ENCODE measurements around the gene PIP5K1A.
"Not testable (repeated sequence)": the region's sequence is repeated elsewhere in the genome, so short reads cannot be mapped to it uniquely, and the experiment has no call there.

Gene PIP5K1A, protein sequence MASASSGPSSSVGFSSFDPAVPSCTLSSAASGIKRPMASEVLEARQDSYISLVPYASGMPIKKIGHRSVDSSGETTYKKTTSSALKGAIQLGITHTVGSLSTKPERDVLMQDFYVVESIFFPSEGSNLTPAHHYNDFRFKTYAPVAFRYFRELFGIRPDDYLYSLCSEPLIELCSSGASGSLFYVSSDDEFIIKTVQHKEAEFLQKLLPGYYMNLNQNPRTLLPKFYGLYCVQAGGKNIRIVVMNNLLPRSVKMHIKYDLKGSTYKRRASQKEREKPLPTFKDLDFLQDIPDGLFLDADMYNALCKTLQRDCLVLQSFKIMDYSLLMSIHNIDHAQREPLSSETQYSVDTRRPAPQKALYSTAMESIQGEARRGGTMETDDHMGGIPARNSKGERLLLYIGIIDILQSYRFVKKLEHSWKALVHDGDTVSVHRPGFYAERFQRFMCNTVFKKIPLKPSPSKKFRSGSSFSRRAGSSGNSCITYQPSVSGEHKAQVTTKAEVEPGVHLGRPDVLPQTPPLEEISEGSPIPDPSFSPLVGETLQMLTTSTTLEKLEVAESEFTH

DNA sequence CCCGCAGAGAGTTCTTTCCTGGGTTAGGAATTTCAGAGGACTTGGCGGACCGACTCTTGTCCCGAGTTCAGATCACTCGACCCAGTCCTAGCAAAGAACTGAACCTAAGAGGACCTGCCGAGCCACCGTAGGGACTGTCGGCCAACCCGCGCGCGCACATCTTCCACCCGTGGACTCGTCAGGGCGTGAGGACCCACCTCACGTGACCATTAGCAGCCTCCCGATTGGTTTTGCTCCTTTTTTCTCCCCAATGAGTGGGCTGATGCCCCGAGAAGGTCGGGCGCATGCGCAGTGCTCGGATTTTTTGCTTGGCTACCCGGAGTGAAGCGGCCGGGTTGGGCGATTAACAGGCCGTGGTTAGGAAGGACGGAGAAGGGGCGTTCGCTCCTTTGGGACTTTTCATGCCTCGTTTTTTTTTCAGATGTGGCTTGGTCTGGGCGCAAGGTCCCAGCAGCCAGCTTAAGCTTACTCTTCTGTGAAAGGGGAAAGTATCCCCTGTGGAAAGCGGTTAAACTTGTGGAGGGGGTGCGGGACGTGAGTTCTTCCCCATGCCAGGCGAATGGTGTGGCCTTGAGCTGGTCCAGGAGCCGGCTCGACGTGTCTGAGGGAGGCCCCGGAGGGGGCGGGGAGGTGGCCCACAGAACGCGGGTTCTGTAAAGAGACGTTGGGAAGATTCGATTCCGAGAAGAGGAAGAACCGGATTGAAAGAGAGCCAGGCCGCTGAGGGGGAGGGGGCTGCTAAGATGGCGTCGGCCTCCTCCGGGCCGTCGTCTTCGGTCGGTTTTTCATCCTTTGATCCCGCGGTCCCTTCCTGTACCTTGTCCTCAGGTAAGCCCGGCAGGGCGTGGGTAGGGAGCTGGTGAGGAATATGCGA is at the start of gene PIP5K1A:
TSS of gene PIP5K1A (plus strand) at position 299 of the 874 bp plus-strand sequence. CDS start at position 744, 445 bp downstream.
- DNase-seq = peak; percentile 85

DNA sequence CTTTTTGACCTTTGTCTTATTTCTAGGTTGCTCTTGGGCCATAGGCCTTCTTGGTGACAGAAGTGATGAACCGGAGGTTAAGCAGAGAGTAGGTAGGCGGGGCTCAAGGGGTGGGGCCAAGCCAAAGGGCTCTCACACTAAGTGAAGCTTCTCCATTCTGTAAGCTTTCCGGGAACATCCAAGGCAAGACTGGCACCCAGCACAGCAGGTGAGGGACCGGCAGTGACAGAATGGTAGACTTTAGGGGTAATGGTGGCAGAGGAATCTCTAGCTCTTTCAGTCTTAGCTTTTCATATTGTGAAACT is 41.9 kb upstream of the PIP5K1A start, which contains the start of gene TNFAIP8L2:
TSS of gene TNFAIP8L2 (plus strand) at position 135 of the 305 bp plus-strand sequence. CDS start 2,049 bp downstream, outside the sequence.
- no peak for DNase-seq

DNA sequence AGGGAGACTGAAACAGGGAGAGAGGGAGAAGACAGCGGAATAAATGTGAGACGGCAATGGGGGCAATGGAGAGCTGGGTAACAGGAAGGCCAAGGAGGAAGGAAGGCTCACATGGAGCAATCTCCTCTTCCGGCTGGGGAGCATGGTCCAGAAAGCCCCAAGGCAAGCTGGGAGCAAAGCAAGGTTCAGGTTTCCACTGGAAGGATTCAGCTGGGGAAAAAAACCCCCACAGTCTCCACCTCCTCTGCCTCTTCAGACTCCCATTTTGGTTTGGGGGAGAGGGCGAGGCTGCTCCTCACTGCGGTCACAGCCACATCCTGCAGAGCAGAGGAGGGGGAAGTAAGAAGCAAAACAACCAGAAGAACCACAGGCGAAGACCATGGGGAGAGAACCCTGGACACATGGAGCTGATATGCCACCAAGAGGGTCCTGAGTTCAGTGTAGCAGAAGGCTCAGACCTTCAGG is 41.3 kb upstream of the PIP5K1A start:
- no peak for DNase-seq

DNA sequence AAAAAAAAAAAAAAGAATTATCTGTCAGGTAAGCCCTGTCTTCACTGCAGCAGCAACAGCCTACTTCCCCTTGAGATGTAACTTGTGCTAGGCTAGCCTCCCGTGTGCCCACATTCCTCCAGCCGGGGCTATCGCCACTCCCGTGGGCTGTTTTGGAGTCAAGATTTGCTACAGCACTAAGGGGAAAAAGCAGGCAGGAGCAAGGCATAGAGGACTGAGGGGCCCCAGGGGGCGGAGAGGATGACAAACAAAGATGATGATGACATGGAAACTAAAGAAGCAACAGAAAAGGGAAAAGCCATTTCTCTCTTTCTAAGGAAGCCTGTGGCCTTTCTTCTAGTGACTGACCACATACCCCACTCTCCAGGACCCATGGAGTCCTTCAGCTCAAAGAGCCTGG is 40.0 kb upstream of the PIP5K1A start:
- no peak for DNase-seq

DNA sequence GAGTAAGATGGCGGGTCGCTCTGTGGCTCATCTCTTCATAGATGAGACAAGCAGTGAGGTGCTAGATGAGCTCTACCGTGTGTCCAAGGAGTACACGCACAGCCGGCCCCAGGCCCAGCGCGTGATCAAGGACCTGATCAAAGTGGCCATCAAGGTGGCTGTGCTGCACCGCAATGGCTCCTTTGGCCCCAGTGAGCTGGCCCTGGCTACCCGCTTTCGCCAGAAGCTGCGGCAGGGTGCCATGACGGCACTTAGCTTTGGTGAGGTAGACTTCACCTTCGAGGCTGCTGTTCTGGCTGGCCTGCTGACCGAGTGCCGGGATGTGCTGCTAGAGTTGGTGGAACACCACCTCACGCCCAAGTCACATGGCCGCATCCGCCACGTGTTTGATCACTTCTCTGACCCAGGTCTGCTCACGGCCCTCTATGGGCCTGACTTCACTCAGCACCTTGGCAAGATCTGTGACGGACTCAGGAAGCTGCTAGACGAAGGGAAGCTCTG is 39.6 kb upstream of the PIP5K1A start:
- no peak for DNase-seq

DNA sequence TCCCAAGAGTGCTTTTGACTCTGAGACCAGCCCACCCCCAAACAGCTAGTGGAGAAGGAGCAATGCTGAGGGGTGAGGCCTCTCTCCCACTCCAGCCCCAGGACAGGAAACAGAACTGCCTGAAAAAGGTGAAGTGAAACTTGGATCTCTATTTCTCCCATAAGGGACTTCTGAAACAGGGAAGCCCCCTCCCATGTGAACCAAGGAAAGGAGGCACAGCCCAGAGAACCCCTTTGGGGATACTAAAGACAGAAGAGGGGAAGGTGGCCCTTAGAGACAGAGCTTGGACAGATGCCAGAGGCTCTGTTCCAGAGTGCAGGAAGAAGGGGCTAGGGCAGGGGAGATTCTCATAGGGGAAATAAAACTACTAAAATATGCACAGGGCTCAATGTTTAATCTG is 39.0 kb upstream of the PIP5K1A start:
- DNase-seq = no peak

DNA sequence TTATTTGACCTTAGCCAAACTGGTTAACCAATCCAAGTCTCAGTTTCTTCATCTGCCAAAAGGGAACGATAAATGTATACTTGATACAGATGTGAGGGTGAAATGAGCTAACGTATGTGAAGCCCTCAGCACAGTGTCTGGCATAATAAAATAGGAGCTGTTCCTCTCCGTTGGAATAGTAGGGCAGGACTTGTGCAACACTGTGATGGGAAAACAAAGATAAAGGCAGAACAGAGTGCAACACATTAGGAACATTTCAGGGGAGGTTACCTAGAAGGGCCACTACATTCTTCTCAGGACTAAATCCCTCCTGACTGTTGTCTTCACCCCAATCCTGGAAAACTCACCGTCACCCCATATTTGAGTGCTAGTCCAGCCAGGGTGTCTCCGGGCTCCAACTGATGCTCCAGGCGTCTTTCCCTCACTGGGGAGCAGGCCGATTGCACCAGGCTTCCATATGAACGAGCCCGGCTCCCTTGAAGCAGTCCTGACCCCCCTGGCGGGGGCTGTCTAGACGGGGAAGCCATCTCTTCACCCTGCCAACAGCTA is 33.5 kb upstream of the PIP5K1A start:
- no peak for DNase-seq

DNA sequence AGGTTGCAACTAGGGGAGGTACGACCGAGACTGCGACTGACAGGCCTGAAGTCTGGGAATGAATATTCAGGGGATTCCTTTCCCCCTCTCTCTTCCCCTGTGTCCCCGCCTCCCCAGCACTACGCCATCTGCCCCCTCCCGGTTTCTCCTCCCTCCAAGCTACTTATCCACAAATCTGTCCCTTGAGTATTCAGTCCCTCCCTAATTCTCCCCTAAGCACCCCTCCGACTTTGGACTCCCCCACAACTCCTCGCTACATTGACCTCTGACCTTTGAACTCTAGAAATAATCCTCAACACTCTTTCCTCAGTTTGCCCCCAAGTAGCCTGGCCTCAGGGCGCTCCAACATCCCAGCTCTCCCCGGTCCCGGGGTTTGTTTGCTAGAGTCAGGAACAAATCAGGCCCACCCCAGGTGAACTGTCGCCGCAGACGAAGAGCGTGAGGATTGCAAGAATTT is 33.0 kb upstream of the PIP5K1A start:
- DNase-seq = no peak

DNA sequence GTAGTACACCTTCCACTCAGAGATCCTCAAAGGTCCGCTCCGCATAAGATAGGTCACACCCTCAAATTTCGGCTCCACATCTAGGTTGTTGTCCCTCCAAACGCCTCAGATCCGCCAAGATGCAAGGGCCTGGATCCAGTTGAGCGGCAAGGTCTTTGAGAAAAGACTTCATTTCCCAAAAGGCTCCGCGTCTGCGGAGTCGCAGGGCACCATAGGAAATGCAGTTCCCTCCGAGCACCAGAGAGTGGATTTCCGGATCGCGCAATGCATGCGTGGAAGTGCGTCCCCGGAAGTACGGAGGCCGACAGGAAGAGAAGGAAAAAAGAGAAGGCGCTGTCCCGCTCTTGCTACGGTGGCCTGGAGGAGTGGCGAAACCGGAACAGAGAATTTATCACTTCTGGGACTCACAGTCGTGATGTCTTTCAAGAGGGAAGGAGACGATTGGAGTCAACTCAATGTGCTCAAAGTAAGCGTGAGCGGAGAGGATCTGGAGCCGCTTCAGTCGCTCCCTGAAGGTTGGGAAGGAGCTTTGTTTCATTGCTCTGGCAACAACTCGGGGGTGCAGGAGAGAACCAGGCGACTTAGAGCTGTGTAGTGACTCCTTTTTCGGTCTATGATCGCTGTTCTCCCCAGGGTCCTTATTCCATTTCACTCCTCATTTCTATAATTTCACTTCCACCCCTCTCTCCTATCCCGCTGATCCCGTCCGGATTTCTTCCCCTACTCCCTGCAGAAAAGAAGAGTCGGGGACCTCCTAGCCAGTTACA is 32.4 kb upstream of the PIP5K1A start, which contains the start of the genes LYSMD1 and SCNM1:
TSS of gene LYSMD1 (minus strand) at position 165 of the 767 bp plus-strand sequence. CDS start 644 bp downstream, outside the sequence.
TSS of gene SCNM1 (plus strand) at position 407 of the 767 bp plus-strand sequence. CDS start at position 416, 9 bp downstream.
- peak; percentile 74 for DNase-seq

DNA sequence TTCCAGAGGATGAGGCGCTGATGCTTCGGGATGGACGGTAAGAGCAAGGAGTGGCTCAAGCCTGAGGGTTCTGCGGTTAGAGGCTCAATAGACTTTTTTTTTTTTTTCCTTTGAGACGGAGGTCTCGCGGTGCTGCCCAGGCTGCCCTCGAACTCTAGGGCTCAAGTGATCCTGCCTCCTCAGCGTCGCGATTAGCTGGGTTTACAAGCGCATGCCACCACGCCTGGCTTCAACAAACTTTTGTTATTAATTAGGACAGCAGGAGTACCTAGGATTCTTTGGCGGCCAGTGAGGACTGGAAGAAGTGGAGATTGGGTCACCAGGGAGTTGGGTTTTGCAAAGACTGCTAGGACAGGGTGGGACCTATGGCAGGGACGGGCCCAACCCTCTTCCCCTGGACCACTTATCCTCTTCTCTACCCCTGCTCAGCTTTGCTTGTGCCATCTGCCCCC is 31.8 kb upstream of the PIP5K1A start:
- no peak for DNase-seq

DNA sequence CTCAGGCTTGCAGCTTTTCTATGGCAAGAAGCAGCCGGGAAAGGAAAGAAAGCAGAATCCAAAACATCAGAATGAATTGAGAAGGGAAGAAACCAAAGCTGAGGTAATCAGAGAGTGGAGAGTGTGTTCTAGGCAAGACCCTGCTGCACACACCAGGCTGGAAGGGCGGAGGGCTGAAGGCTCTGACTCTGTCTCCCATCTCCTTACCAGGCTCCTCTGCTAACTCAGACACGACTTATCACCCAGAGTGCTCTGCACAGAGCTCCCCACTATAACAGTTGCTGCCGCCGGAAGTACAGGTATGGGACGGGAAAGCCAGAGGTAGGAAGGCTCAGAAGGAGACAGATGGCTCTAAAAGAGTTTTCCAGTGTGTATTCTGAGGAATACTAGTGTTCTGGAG is 31.2 kb upstream of the PIP5K1A start:
- no peak for DNase-seq

DNA sequence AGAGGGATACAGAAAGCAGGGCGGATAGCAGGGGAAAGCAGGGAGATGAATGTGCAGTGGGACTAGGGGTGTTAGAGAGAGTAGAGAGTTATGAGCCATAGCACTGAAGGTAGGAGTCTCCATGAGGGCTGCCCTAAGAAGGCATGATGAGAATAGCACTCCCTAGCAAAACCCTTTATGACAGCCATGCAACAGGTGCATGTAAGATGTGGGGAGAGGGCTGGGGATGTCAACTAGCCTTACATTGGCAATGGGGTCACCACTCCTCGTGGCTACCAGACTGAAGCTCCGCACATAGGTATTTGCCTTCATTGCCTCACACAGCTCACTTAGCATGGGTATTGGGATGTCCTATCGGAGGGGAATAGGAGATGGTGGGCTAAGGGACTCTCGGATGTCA is 27.2 kb upstream of the PIP5K1A start:
- no peak for DNase-seq

DNA sequence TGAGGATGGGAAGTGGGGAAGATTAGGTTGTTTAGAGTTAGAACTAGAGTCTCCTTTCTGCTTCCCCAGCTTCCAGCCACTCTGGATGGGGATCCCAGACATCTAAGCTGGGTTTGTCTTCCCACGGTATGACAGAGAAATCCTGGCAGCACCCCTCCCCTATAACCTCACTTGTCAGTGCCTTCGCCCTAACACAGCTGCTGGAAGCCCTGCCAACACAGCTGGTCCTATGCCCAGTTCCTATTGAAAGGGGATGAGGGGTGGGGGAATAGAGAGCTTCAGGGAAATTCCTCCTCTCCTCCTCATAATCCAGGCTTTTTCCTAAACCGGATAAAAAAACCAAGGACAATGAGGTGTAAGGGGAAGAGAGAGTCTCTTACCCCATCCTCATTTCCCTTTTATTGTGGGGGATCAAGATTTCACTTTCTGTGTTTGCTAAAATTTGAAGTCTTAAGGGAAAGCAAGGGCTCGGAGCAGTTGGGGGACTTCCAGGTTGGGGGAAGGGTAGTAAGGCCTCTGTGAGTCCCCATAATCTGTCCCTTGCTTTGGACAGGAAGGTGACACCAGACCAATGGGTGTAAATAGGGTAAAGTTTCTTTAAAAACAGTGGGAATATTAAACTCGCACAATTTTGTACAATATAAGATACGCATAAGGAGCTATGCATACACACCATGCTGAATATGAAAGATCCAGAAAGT is 23.2 kb upstream of the PIP5K1A start:
- no peak for DNase-seq

DNA sequence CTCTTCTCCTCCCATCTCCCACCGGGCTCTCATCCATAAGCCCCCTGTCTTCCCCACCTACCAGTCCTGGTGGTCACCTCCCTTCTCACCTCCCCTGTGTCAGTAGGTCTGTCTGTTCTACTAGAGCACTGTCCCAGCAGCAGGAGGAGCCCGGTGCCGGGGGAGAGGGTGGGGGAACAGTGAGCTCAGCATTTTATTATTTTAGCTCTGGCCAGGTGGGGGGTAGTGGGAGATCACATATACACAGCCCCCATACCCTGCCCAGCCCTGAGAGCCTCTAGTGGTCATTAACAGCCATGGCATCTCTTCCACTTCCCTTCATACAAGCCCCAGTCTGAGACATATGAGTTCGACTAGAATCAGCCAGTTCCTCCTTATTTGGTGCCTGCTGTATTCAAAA is 22.5 kb upstream of the PIP5K1A start, which contains the start of gene TMOD4:
TSS of gene TMOD4 (minus strand) at position 119 of the 400 bp plus-strand sequence. CDS start 1,106 bp downstream, outside the sequence.
- peak; percentile 37 for DNase-seq

DNA sequence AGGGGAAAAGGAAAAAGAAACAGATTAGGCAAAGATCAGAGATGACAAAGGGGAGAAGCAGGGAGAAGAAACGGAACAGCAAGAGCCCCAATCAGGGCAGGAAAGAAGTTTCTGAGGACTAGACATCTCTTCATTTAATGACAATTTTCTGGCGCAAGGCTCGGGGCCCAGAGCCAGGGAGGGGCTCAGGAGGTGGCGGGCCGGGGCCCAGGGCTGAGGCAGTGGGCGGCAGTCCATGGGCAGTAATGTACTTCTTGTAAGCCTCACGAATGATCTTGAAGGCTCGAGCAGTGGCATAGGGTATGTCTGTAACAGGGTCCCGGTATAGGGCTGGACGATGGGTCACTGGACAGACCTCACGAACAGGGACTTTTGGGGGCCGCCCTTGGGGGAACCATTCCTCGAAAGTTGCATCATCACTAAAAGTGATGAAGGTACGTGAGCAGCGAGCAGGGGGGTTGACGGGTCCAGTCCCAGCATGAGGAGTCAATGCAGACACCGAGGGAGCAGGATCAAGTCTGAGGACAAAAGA is 21.8 kb upstream of the PIP5K1A start:
- DNase-seq = no peak

DNA sequence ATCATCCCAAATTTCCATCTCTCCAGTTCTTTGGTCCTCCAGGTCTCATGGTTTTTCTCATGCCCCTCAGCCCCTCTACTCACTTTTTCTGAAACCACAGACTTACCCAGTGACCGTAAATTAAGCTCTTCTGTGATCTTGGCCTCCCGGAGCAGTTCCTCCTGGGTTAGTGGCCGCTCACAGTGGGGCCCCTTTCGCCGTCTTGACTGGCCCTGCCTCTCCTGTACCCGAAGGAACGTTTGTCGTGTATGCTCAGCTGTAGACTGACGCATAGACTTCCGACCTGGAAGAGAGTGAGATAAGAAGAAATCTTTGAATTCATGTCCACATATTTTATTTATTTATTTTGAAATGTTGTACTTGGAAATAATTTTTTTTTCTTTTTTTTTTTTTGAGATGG is 14.1 kb upstream of the PIP5K1A start:
- DNase-seq = no peak

DNA sequence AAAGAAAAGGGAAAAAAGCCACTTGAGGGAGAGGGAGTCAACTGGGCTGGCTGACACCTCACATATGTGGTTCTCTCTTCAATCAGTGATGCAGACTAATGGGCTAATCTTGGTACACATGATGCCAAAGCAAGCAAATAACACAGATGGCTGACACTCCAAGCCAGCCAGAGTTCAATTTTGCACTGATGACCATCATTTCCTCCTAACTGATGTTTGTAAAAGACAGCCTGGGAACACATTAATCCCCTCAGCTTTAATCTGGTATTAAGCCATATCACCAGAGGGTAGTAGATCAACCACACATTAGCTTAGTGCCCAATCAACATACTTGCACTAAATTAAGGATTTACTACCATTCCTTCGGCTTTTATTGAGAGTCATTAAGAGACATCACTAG is 11.1 kb upstream of the PIP5K1A start:
- no peak for DNase-seq

DNA sequence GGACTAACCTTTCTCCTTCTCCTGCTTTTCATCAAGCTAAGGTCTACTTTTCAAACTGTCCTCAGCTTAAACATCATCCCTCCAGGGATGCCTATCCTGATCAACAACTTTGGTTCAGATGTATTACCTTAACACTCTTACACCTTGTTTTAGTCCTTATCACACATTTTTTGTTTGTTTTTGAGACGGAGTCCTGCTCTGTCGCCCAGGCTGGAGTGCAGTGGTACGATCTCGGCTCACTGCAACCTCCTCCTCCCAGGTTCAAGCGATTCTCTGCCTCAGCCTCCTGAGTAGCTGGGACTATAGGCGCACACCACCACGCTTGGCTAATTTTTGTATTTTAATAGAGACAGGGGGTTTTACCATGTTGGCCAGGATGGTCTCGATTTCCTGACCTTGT is 9.7 kb upstream of the PIP5K1A start:
- not testable (repeated sequence) for DNase-seq

DNA sequence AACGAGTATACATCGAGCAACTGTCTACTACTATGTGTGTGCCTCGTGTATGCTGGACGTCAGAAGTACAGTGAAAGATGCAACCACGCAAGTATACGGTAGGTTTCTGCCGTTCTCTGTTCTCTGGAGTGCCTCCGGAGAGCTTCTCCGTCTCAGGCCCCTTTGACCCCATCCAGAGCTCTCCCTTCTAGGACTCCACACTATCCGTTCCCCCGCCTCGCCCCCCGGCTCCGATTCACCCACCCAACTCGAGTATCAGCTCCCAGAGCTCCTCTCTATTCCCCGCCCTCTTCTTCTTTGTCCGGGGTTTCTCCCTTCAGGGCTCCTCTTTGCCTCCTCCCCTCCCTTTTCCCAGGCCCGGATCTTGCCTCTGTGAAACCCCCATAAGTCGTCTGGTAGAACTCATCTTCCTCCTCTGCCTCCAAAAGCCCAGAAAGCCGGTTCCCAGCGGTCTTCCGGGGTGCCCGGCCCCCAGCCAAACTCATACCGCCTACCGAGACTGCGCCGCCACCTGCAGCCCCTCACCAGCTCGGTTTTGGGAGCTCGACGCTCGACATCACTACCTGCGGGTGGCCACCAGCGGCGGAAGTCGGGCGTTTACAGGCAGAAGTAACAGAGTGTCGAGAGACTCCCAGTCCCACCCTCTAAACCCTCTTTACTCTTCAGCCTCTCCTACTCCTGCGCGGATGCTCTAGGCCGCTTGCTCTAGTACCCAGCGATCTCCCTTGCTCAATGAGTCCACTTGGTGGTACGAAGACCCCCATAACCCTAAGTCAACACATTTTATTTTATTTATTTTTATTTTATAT is 8.5 kb upstream of the PIP5K1A start, which contains the start of gene VPS72:
TSS of gene VPS72 (minus strand) at position 561 of the 809 bp plus-strand sequence. CDS start at position 485, 76 bp downstream.
- DNase-seq = peak; percentile 51

DNA sequence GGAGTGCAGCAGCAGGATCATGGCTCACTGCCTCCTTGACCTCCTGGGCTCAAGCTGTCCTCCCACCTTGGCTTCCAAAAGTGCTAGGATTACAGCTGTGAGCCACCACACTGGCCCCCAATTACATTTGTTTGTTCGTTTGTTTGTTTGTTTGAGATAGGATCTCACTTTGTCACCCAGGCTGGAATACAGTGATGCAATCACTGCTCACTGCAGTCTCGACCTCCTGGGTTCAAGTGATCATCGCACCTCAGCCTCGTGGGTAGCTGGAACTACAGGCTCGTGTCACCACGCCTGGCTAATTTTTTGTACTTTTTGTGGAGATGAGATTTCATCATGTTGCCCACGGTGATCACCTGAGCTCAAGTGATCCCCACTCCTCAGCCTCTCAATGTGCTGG is 6.3 kb upstream of the PIP5K1A start:
- DNase-seq = no peak
